Measurements from ENCODE around the gene EML4.
"Not testable (repeated sequence)": the region's sequence is repeated elsewhere in the genome, so short reads cannot be mapped to it uniquely, and the experiment has no call there.

The EML4 gene

GRCh38 chr2:42132966-42133641 lies 36.0 kb upstream of the EML4 start:
- Mint-ChIP-seq H3K4me1 (peaks cover 78% of the 10 kb centered on the region), H3K9me3 (no peaks in the 10 kb centered on the region), H3K27ac (peak overlapping the region; percentile 57), H3K36me3 (ENCODE audit: low read depth) (no peaks in the 10 kb centered on the region), H3K27me3 (ENCODE audit: low read depth, poor library complexity) (peaks cover 4% of the 10 kb centered on the region), H3K4me3 (peak overlapping the region; percentile 73)
- peak; percentile 68 for DNase-seq
- TF ChIP-seq, protein P1, sequence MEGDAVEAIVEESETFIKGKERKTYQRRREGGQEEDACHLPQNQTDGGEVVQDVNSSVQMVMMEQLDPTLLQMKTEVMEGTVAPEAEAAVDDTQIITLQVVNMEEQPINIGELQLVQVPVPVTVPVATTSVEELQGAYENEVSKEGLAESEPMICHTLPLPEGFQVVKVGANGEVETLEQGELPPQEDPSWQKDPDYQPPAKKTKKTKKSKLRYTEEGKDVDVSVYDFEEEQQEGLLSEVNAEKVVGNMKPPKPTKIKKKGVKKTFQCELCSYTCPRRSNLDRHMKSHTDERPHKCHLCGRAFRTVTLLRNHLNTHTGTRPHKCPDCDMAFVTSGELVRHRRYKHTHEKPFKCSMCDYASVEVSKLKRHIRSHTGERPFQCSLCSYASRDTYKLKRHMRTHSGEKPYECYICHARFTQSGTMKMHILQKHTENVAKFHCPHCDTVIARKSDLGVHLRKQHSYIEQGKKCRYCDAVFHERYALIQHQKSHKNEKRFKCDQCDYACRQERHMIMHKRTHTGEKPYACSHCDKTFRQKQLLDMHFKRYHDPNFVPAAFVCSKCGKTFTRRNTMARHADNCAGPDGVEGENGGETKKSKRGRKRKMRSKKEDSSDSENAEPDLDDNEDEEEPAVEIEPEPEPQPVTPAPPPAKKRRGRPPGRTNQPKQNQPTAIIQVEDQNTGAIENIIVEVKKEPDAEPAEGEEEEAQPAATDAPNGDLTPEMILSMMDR (IDR thresholded peaks at IDR 0.05) = no peak

DNA sequence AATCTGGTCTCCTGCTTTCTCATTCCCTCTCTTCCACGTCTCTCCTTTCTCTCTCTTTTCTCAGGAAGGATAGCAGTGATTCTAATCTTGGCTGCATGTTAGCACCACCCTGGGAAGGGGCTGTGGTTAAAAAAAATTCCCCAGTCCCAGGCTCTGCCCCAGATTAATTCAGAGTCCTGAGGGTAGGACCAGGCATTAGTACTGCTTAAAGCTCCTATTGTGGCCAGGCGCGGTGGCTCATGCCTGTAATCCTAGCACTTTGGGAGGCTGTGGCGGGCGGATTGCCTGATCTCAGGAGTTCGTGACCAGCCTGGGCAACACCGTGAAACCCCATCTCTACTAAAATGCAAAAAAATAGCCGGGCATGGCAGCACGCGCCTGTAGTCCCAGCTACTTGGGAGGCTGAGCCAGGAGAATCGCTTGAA lies 35.4 kb upstream of the EML4 start:
- no peaks in the 10 kb centered on the region for H3K36me3 Mint-ChIP-seq (ENCODE audit: low read depth)
- peaks cover 74% of the 10 kb centered on the region for H3K4me1 Mint-ChIP-seq
- H3K27me3 Mint-ChIP-seq (ENCODE audit: low read depth, poor library complexity) = peaks cover 4% of the 10 kb centered on the region
- DNase-seq = no peak
- TF ChIP-seq, protein P1 (IDR thresholded peaks at IDR 0.05) = no peak
- H3K27ac Mint-ChIP-seq = peak overlapping the region; percentile 57
- H3K9me3 Mint-ChIP-seq = no peaks in the 10 kb centered on the region
- H3K4me3 Mint-ChIP-seq = peak overlapping the region; percentile 73

DNA sequence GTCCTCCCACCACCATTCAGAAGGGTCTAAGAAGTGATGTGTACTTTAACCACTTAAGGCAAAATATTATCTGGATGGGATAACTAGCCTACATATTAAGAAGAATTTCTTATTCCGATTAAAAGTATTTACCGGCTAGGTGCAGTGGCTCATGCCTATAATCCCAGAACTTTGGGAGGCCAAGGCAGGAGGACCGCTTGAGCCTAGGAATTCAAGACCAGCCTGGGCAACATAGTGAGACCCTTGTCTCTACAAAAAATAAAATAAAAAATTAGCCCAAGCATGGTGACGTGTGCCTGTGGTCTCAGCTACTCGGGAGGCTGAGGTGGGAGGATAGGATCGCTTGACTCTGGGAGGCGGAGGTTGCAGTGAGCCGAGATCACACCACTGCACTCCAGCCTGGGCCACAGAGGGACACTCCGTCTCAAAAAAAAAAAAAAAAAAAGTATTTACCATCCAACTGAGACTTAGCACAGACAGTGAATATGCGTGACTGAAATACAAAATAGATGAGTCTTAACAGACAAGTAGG lies 34.7 kb upstream of the EML4 start:
- H3K27me3 Mint-ChIP-seq (ENCODE audit: low read depth, poor library complexity); H3K36me3 Mint-ChIP-seq (ENCODE audit: low read depth); DNase-seq; H3K4me3 Mint-ChIP-seq; H3K27ac Mint-ChIP-seq; H3K9me3 Mint-ChIP-seq: not testable (repeated sequence)
- H3K4me1 Mint-ChIP-seq = peaks cover 71% of the 10 kb centered on the region

DNA sequence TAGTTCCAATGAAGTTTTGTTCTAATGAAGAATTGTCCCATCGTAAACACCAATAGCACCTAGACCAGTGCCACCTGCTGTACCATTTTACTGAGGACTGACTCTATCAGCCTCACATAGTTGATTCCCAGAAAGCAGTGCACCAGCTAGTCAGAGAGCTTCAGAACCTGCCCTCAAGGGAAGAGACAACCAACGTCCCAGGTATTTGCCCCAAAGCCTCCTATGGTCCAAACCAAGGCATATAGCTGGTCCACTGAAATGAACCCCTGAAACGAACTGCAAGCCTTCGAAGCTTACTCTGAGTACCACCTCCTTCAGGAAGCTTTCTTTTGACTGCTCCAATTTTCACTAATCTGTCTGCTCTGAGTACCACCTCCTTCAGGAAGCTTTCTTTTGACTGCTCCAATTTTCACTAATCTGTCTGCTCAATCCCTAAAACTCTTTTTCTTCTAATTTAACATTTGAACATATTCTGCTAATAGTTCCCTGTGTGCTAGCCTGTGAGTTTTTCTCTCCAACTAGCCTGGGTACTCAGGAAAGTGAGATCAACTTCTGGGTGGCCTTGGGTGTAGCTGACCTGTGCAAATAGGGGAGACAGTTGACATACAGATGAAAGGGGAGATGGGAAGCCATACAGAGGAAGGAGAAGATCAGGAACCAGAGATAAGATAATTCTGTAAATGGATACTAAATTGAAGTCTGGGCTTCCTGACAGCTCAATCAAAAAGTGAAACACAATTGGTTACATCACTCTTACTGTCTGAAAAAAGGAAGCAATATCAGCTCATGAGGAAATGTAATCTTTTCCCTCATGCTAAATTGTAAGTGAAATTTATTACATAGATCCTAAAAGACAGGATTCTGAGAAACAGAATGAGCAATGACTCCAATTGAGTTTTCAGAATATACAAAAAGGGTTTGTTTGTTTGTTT lies 33.5 kb upstream of the EML4 start:
- H3K4me1 Mint-ChIP-seq = peaks cover 61% of the 10 kb centered on the region
- no peaks in the 10 kb centered on the region for H3K9me3 Mint-ChIP-seq
- no peak for DNase-seq
- TF ChIP-seq, protein P1 (IDR thresholded peaks at IDR 0.05) = no peak
- no peak overlapping the region for H3K27ac Mint-ChIP-seq
- peaks cover 4% of the 10 kb centered on the region for H3K27me3 Mint-ChIP-seq (ENCODE audit: low read depth, poor library complexity)
- no peaks in the 10 kb centered on the region for H3K36me3 Mint-ChIP-seq (ENCODE audit: low read depth)
- H3K4me3 Mint-ChIP-seq = no peak overlapping the region

GRCh38 chr2:42136782-42137124 lies 32.4 kb upstream of the EML4 start:
- H3K9me3 Mint-ChIP-seq = no peaks in the 10 kb centered on the region
- no peaks in the 10 kb centered on the region for H3K36me3 Mint-ChIP-seq (ENCODE audit: low read depth)
- no peak for DNase-seq
- peaks cover 63% of the 10 kb centered on the region for H3K4me1 Mint-ChIP-seq
- H3K4me3 Mint-ChIP-seq = no peak overlapping the region
- TF ChIP-seq, protein P1 (IDR thresholded peaks at IDR 0.05) = no peak
- peaks cover 4% of the 10 kb centered on the region for H3K27me3 Mint-ChIP-seq (ENCODE audit: low read depth, poor library complexity)
- H3K27ac Mint-ChIP-seq = no peak overlapping the region

- Mint-ChIP-seq H3K4me3 (no peak overlapping the region), H3K27me3 (ENCODE audit: low read depth, poor library complexity) (peaks cover 4% of the 10 kb centered on the region), H3K4me1 (peaks cover 63% of the 10 kb centered on the region), H3K9me3 (no peaks in the 10 kb centered on the region), H3K36me3 (ENCODE audit: low read depth) (no peaks in the 10 kb centered on the region), H3K27ac (peak overlapping the region; percentile 29)
- DNase-seq = no peak
- TF ChIP-seq, protein P1 (IDR thresholded peaks at IDR 0.05) = no peak
Measured at GRCh38 chr2:42137125-42137841, 31.9 kb upstream of the EML4 start.
